Common myeloid progenitor, CD34-positive (primary cell): Measurements from ENCODE around the gene BOLA1.

Source experiments
- CTCF ChIA-PET: fragments of 350-600 bp; sonication (Branson Sonifier 250); formaldehyde crosslinking; loops from one replicate; lab custom pipeline; 2021; ENCODE audit warnings: antibody characterized with exemption; lab: Charles Lee
- POLR2A ChIA-PET: fragments of 350-600 bp; sonication (Branson Sonifier 250); formaldehyde crosslinking; loops from one replicate; lab custom pipeline; 2021; ENCODE audit warnings: antibody characterized with exemption; lab: Charles Lee
- DNase-seq, 3 donors: peaks; one replicate each; pipeline versions ENCODE4 v3.0.0 to v3.0.0-alpha.2; 2013
- H3K27ac ChIP-seq, 2 experiments: 1 replicate in 1 of 2; 2 replicates in 1 of 2; pipeline ENCODE4 v1.7.0; 2013; ENCODE audit warnings: inconsistent platforms in 2 of 2, low read length in 2 of 2, mild to moderate bottlenecking in 2 of 2, low read depth in 1 of 2, moderate library complexity in 1 of 2; ENCODE audit not compliant: severe bottlenecking in 2 of 2, insufficient read depth in 1 of 2, poor library complexity in 1 of 2
- H3K27me3 ChIP-seq, 5 experiments: replicated peaks in 2 of 5; 1 replicate in 3 of 5; 2 replicates in 2 of 5; pipeline versions ENCODE4 v1.6.1 to v1.7.0; 2013; ENCODE audit warnings: low read length in 4 of 5, mild to moderate bottlenecking in 2 of 5, moderate library complexity in 2 of 5, inconsistent platforms in 1 of 5; ENCODE audit not compliant: insufficient read depth in 5 of 5, control insufficient read depth in 4 of 5
- H3K36me3 ChIP-seq, 4 experiments: 1 replicate in 2 of 4; 2 replicates in 2 of 4; pipeline versions ENCODE4 v1.6.1 to v1.7.0; 2013; ENCODE audit warnings: low read length in 3 of 4, control low read depth in 1 of 4, mild to moderate bottlenecking in 1 of 4; ENCODE audit not compliant: control insufficient read depth in 4 of 4, insufficient read depth in 4 of 4
- H3K4me1 ChIP-seq, 4 experiments: 1 replicate in 3 of 4; 2 replicates in 1 of 4; pipeline versions ENCODE4 v1.6.1 to v1.7.1; 2013; ENCODE audit warnings: low read length in 3 of 4, mild to moderate bottlenecking in 3 of 4, control low read depth in 1 of 4, inconsistent platforms in 1 of 4, moderate library complexity in 1 of 4; ENCODE audit not compliant: control insufficient read depth in 4 of 4, insufficient read depth in 4 of 4; ENCODE audit errors: control extremely low read depth in 1 of 4
- H3K4me3 ChIP-seq, 7 experiments: 1 replicate in 4 of 7; 2 replicates in 3 of 7; pipeline versions ENCODE4 v1.5.1 to v1.7.0; 2013; ENCODE audit warnings: mild to moderate bottlenecking in 7 of 7, low read length in 6 of 7, moderate library complexity in 6 of 7, inconsistent platforms in 2 of 7, low read depth in 2 of 7, control low read depth in 1 of 7; ENCODE audit not compliant: insufficient read depth in 4 of 7, control insufficient read depth in 1 of 7; ENCODE audit errors: extremely low read depth in 1 of 7
- H3K9me3 ChIP-seq, 5 experiments: 1 replicate in 4 of 5; 2 replicates in 1 of 5; pipeline versions ENCODE4 v1.6.1 to v1.7.1; 2013; ENCODE audit warnings: low read length in 4 of 5, mild to moderate bottlenecking in 2 of 5, inconsistent platforms in 1 of 5, low read depth in 1 of 5, moderate library complexity in 1 of 5; ENCODE audit not compliant: control insufficient read depth in 4 of 5, insufficient read depth in 2 of 5; ENCODE audit errors: control extremely low read depth in 1 of 5
- WGBS: methylation state at CpG from one replicate; pipeline ENCODE4 v1.1.5; 2013; ENCODE audit not compliant: insufficient coverage; 5-methylcytosine and 5-hydroxymethylcytosine counted together

BOLA1 gene

DNA sequence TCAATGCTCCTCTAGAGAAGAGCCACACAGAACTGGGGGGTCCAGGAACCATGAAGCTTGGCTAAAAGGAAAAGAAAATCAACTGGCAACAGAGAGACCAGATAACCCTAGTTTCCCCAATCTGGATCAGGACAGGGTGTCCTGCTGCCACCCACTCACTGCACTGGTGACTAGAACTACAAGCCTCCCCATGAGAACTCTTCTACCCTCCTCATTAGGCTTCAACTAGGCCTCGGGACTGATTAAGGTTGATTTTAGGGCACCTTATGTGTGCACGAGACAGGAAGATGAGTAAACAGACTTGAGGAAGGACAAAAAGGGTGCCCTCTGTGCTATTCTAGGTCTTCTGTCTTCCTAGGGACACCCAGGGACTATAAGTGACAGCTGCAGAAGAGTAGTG, 30.5 kb downstream of the BOLA1 start:
- H3K9me3 ChIP-seq = no peaks in the 10 kb centered on the region
- CTCF ChIA-PET = interaction anchor here (1.0 to 2.4 kb wide), 3 partner anchors 10 to 41 kb away, joined by 3 to 12 read pairs (median 5); a partner anchor contains a TSS
- no peak overlapping the region for H3K4me3 ChIP-seq
- H3K36me3 ChIP-seq = peaks cover 3 to 19% (median 18%) of the 10 kb centered on the region in 4 experiments
- POLR2A ChIA-PET = interaction anchor here (2.4 kb wide), 1 partner anchor 43 kb away, joined by 17 read pairs; a partner anchor contains a TSS
- WGBS = 100% methylated on average over 2 of the region's 2 CpGs
- no peak for DNase-seq
- no peak overlapping the region for H3K27ac ChIP-seq
- H3K4me1 ChIP-seq = peaks cover 7 to 33% (median 18%) of the 10 kb centered on the region in 4 experiments
- H3K27me3 ChIP-seq = no peaks in the 10 kb centered on the region

DNA sequence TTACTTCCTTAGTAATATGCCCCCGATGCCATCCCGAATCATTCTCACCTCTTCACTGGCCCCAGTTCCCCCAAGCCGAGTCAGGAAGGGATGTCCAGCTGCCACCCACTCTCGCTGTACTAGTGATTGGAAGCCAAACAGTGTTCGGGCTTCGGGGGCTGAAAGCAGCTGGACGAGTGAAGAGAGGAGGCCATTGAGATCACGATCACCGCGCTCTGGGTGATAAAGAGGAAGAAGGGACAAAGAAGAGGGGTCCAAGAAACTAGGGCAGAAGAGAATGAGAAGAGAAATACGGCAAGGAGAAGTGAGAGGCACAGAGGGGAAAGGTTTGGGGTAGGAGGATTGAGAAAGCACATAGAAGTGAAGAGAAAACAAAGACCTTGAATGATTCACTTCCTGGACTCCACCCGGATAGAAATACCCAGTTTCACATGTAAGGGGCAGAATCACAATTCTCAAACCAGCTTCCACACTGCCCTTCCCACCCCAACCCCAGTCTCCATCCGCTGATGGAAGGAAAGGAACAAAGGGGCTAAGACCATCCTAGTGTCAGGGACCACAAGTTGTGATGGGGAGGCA, 31.9 kb downstream of the BOLA1 start:
- CTCF ChIA-PET = interaction anchor here (2.5 kb wide), 1 partner anchor 13 kb away, joined by 8 read pairs; no protein-coding TSS in a partner anchor
- Histone ChIP-seq H3K4me1 (peaks cover 7 to 26% (median 14%) of the 10 kb centered on the region in 4 experiments), H3K36me3 (peaks cover 0 to 4% (median 4%) of the 10 kb centered on the region in 4 experiments), H3K27ac (no peak overlapping the region), H3K4me3 (no peak overlapping the region), H3K27me3 (no peaks in the 10 kb centered on the region), H3K9me3 (no peaks in the 10 kb centered on the region)
- DNase-seq = no peak
- POLR2A ChIA-PET = interaction anchor here (0.6 to 0.7 kb wide), 2 partner anchors 66 to 220 kb away, joined by 3 to 13 read pairs; no protein-coding TSS in a partner anchor
- 93% methylated on average over 10 of the region's 13 CpGs for WGBS

DNA sequence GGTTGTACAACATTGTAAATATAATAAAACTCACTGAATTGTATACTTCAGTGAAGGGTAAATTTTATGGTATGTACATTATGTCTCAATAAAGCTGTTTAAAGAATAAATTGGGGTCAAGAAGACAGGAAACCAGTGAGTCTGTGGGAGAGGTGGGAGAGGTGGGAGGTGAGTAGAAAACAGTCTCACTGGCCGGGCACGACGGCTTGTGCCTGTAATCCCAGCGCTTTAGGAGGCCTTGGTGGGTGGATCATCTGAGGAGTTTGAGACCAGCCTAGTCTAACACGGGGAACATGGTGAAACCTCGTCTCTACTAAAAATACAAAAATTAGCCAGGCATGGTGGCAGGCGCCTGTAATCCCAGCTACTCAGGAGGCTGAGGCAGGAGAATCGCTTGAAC, 33.1 kb downstream of the BOLA1 start:
- Histone ChIP-seq H3K4me3 (no peak overlapping the region), H3K9me3 (no peaks in the 10 kb centered on the region), H3K27ac (no peak overlapping the region), H3K4me1 (peaks cover 5 to 22% (median 9%) of the 10 kb centered on the region in 4 experiments), H3K27me3 (no peaks in the 10 kb centered on the region), H3K36me3 (no peaks in the 10 kb centered on the region)
- 97% methylated on average over 3 of the region's 8 CpGs for WGBS
- POLR2A ChIA-PET = no interaction called here
- CTCF ChIA-PET = interaction anchor here (1.1 to 2.5 kb wide), 2 partner anchors 12 to 18 kb away, joined by 3 to 8 read pairs; no protein-coding TSS in a partner anchor
- no peak for DNase-seq

DNA sequence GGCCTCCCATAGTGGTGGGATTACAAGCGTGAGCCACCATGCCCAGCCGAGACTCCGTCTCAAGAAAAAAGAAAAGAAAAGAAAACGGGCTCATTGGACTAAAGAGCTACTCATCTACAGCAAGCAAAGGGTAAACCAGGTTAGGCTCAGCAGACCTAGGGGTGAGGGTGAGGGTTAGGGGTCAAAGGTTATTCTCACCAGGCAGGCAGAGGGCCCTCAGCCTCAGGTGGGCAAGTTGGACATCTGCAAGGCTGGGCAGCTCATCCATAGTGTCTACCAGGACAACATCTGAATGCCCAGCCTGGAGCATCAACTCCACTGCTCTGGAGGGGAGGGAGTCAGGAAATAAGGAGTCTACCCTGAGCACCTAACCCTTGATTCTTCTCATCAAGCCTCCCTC, 33.8 kb downstream of the BOLA1 start:
- Histone ChIP-seq H3K27me3 (no peaks in the 10 kb centered on the region), H3K36me3 (no peaks in the 10 kb centered on the region), H3K27ac (no peak overlapping the region), H3K9me3 (no peaks in the 10 kb centered on the region), H3K4me1 (peaks cover 5 to 26% (median 13%) of the 10 kb centered on the region in 4 experiments), H3K4me3 (no peak overlapping the region)
- ChIA-PET CTCF (interaction anchor here (1.3 to 2.5 kb wide), 3 partner anchors 9 to 236 kb away, joined by 3 to 8 read pairs (median 3); no protein-coding TSS in a partner anchor), POLR2A (no interaction called here)
- no peak for DNase-seq
- WGBS = 100% methylated on average over 4 of the region's 4 CpGs

DNA sequence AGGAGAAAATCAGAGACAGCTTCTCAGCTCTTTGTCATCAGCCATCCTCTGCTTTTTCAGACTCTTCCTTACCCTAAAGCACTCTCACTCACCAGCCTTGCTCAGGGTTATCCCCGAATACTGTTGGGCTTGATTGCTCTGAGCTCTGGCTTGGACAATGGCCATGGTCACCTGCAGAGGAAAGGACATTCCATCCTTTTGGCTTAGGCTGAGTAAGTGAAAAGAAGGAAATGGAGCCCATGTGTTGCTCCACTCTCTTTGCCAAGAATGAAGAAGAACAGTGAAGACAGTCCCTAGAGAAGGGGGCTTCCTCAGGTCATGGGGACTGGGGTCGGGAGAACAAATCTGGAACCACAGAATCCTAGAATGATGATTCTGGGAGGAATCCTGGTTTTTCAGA, 35.0 kb downstream of the BOLA1 start:
- Histone ChIP-seq H3K27me3 (no peaks in the 10 kb centered on the region), H3K4me1 (peaks cover 0 to 24% (median 12%) of the 10 kb centered on the region in 4 experiments), H3K36me3 (no peaks in the 10 kb centered on the region), H3K9me3 (no peaks in the 10 kb centered on the region), H3K27ac (no peak overlapping the region), H3K4me3 (no peak overlapping the region)
- POLR2A ChIA-PET = no interaction called here
- DNase-seq = no peak
- WGBS = 100% methylated on average over 1 of the region's 2 CpGs
- CTCF ChIA-PET = interaction anchor here (1.3 to 1.4 kb wide), 2 partner anchors 8 to 235 kb away, joined by 3 read pairs; no protein-coding TSS in a partner anchor

DNA sequence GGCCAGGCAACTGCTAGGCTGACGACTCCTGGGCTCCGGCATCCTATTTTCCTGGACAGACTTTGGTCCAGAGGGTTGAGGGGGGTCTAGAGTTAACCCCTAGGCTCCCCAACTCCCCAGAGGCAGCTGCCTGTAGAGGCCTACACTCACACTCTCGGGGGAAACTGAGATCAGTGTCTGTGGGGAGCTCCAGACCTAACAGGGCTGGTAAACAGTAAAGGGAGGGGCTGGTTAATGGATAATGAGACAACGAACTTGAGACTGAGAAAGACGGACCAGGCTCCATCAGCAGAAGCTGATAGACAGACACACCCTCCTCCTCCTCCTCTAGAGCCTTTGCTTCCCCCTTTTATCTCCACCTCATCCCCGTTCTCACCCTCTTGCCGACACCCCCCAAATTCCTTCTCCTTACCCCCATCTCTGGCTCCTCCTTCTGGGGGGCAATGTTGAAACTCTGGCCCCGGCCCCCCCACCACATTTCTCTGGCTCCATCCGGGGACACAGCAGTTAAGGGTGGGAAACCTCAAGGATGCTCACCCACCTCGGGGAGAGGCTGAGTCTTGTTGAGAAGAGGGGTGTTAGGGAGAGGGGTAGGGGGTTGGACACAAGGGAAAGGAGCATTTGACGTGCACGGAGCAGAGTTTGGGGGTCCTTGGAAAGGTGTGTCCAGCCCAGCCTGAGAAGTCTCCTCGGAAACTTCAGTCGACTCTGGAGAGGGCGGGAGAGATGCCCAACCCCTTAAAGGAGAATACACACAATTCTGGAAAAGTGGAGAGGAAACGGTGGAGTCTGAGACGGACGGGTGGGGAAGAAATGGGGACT, 37.0 kb downstream of the BOLA1 start, which contains the start of gene MTMR11:
Gene MTMR11 (minus strand): TSS at position 710 of the 822 bp plus-strand sequence. CDS start 232 bp downstream, at position 478.
- H3K4me3 ChIP-seq = peak within 1 kb of the TSS in 1 of 7 experiments; percentile 42
- H3K36me3 ChIP-seq = no peaks in the 10 kb centered on the region
- H3K27me3 ChIP-seq = no peaks in the 10 kb centered on the region
- H3K9me3 ChIP-seq = no peaks in the 10 kb centered on the region
- 79% methylated on average over 9 of the region's 18 CpGs for WGBS
- no peak for DNase-seq
- peaks cover 0 to 24% (median 13%) of the 10 kb centered on the region in 4 experiments for H3K4me1 ChIP-seq
- CTCF ChIA-PET = no interaction called here
- H3K27ac ChIP-seq = no peak within 1 kb of the TSS
- POLR2A ChIA-PET = no interaction called here
